Hepatocyte (in vitro differentiated cells): ENCODE data around the gene FAM50A.

ENCODE experiments used
- CTCF ChIP-seq: fragments of 200-600 bp; sonication (generic); IDR thresholded peaks from 2 replicates; pipeline ENCODE4 v1.5.1; 2016; ENCODE audit warnings: antibody characterized with exemption, mild to moderate bottlenecking; ENCODE audit not compliant: poor library complexity
- EZH2 ChIP-seq: fragments of 200-600 bp; sonication (generic); IDR thresholded peaks from 2 replicates; pipeline ENCODE4 v1.6.1; 2016; ENCODE audit warnings: antibody characterized with exemption, mild to moderate bottlenecking, borderline replicate concordance
- EZH2phosphoT487 ChIP-seq: fragments of 200-600 bp; sonication (generic); IDR thresholded peaks from one replicate; pipeline ENCODE4 v1.6.1; 2018; ENCODE audit warnings: antibody characterized with exemption, mild to moderate bottlenecking, low read depth, moderate library complexity; ENCODE audit not compliant: unreplicated experiment, severe bottlenecking

DNA sequence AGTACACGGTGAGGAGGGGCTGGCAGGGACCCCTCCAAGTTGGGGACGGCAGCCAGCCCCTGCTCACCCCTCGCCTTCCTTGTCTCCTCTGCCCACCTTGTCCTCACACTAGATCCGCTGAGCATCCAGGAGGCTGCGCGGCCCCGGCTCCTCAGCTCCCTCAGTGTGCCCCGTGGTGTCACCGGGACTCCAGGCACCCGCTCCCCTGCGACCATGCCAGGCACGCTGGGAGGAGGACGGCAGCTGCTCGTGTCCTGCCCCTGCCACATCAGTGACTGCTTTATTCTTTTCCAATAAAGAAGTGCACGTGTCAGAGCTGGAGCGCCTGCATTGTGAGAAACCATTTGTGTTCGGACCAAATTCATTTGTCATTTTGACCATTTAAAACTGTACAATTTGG lies 6.4 kb downstream of the FAM50A start:
- no peak for TF ChIP-seq EZH2phosphoT487
- TF ChIP-seq CTCF, result no peak
- TF ChIP-seq EZH2, result no peak
